G401 (cell line): ENCODE measurements around the gene ECI2. TPM values are rescaled to one million over a fixed set of nuclear protein-coding genes. Genes with fewer than 3 reads are reported as not detected.

Experiments
- DNase-seq: peaks from one replicate; pipeline ENCODE4 v3.0.0-alpha.2; 2015; ENCODE audit warnings: low spot score
- in situ Hi-C: cut with HindIII; loops from 2 replicates; pipeline ENCODE4 v1.10.0; 2016; ENCODE audit warnings: low sequenced_read_pairs, mixed read lengths
- total RNA-seq: library from RNA; depleted of rRNA; stranded (reverse); fragments of >200 nt; shearing (Covaris generic); gene quantifications from 2 replicates; pipeline ENCODE4 v1.2.3, GENCODE V29; 2014; rRNA removed

Gene ECI2
- total RNA-seq = 89.5 and 111 TPM in 2 replicates

GRCh38 chr6:4134841-4135664 lies at the start of gene ECI2:
Gene ECI2 (minus strand): TSS chr6:4135575. CDS start chr6:4135560, 15 bp downstream.
- peak; percentile 63 for DNase-seq

GRCh38 chr6:4180652-4181255 lies 45.4 kb upstream of the ECI2 start:
- DNase-seq = no peak
- in situ Hi-C loops = no loop called here

More at GRCh38 chr6:4134841-4135664, at the start of gene ECI2:
- in situ Hi-C loops = no loop called here

- in situ Hi-C loops = no loop called here
Observed at GRCh38 chr6:4179960-4180651, 44.7 kb upstream of the ECI2 start.

GRCh38 chr6:4178737-4179333 lies 43.5 kb upstream of the ECI2 start:
- no peak for DNase-seq
- in situ Hi-C loops = no loop called here

More at GRCh38 chr6:4179960-4180651, 44.7 kb upstream of the ECI2 start:
- DNase-seq = no peak

- in situ Hi-C loops = no loop called here
- DNase-seq = no peak
Observed at GRCh38 chr6:4176907-4177306, 41.5 kb upstream of the ECI2 start.

- in situ Hi-C loops = no loop called here
Observed at GRCh38 chr6:4174042-4174441, 38.7 kb upstream of the ECI2 start.

GRCh38 chr6:4172368-4172767 lies 37.0 kb upstream of the ECI2 start:
- no peak for DNase-seq
- in situ Hi-C loops = no loop called here

More at GRCh38 chr6:4174042-4174441, 38.7 kb upstream of the ECI2 start:
- DNase-seq = no peak

GRCh38 chr6:4170297-4170696 lies 34.9 kb upstream of the ECI2 start:
- no peak for DNase-seq
- in situ Hi-C loops = no loop called here

- in situ Hi-C loops = no loop called here
- peak; percentile 3 for DNase-seq
Observed at GRCh38 chr6:4169028-4169789, 33.8 kb upstream of the ECI2 start.

- no peak for DNase-seq
- in situ Hi-C loops = no loop called here
Observed at GRCh38 chr6:4167833-4168232, 32.5 kb upstream of the ECI2 start.

GRCh38 chr6:4167123-4167522 lies 31.7 kb upstream of the ECI2 start:
- DNase-seq = no peak
- in situ Hi-C loops = no loop called here

GRCh38 chr6:4164456-4164855 lies 29.1 kb upstream of the ECI2 start:
- in situ Hi-C loops = no loop called here
- DNase-seq = no peak

GRCh38 chr6:4164117-4164442 lies 28.7 kb upstream of the ECI2 start:
- DNase-seq = peak; percentile 4
- in situ Hi-C loops = no loop called here

GRCh38 chr6:4163408-4164116 lies 28.2 kb upstream of the ECI2 start:
- no peak for DNase-seq
- in situ Hi-C loops = no loop called here

GRCh38 chr6:4162370-4162769 lies 27.0 kb upstream of the ECI2 start:
- in situ Hi-C loops = no loop called here
- DNase-seq = peak; percentile 5

GRCh38 chr6:4159491-4159890 lies 24.1 kb upstream of the ECI2 start:
- no peak for DNase-seq
- in situ Hi-C loops = no loop called here

GRCh38 chr6:4157506-4157905 lies 22.1 kb upstream of the ECI2 start:
- no peak for DNase-seq
- in situ Hi-C loops = no loop called here

- in situ Hi-C loops = no loop called here
- peak; percentile 85 for DNase-seq
Observed at GRCh38 chr6:4155848-4156466, 20.6 kb upstream of the ECI2 start.
